HEK293T (cell line): Measurements from ENCODE around the gene GRK6.

Source experiments
- CTCF ChIA-PET: fragments of 350-600 bp; formaldehyde crosslinking; extraction: SDS; loops from one replicate; lab custom pipeline; 2021; ENCODE audit warnings: antibody characterized with exemption, inconsistent platforms; lab: Yijun Ruan, JAX
- POLR2A ChIA-PET: fragments of 350-600 bp; formaldehyde crosslinking; extraction: SDS; loops from one replicate; lab custom pipeline; 2020; ENCODE audit warnings: antibody characterized with exemption, inconsistent platforms; lab: Yijun Ruan, JAX
- DNase-seq: peaks from one replicate; pipeline ENCODE4 v3.0.0; 2012; ENCODE audit warnings: mixed read lengths; ENCODE audit errors: extremely low spot score
- ARNT ChIP-seq: fragments of 450-650 bp; IDR thresholded peaks from 2 replicates; pipeline ENCODE4 v1.6.1; 2017; ENCODE audit warnings: mild to moderate bottlenecking
- BHLHE40 ChIP-seq: fragments of 450-650 bp; IDR thresholded peaks from 2 replicates; pipeline ENCODE4 v1.6.1; 2016; ENCODE audit warnings: mild to moderate bottlenecking, moderate library complexity, borderline replicate concordance
- CTBP1 ChIP-seq: fragments of 450-650 bp; IDR thresholded peaks from 2 replicates; pipeline ENCODE4 v1.6.1; 2016; ENCODE audit warnings: borderline replicate concordance
- ELF4 ChIP-seq: fragments of 450-650 bp; IDR thresholded peaks from 2 replicates; pipeline ENCODE4 v1.6.1; 2017; ENCODE audit warnings: antibody characterized with exemption
- FOXA1 ChIP-seq: fragments of 450-650 bp; IDR thresholded peaks from 2 replicates; pipeline ENCODE4 v1.6.1; 2016; ENCODE audit warnings: mild to moderate bottlenecking
- FOXK2 ChIP-seq: fragments of 450-650 bp; IDR thresholded peaks from 2 replicates; pipeline ENCODE4 v1.6.1; 2016; ENCODE audit warnings: mild to moderate bottlenecking
- FOXM1 ChIP-seq: fragments of 450-650 bp; IDR thresholded peaks from 2 replicates; pipeline ENCODE4 v1.6.1; 2017; ENCODE audit warnings: mild to moderate bottlenecking, borderline replicate concordance
- HDGF ChIP-seq: fragments of 450-650 bp; IDR thresholded peaks from 2 replicates; pipeline ENCODE4 v1.6.1; 2017; ENCODE audit warnings: antibody characterized with exemption, borderline replicate concordance
- L3MBTL2 ChIP-seq: fragments of 450-650 bp; conservative IDR thresholded peaks from 2 replicates; pipeline ENCODE4 v1.6.1; 2016; ENCODE audit warnings: mild to moderate bottlenecking
- LEF1 ChIP-seq: fragments of 450-650 bp; IDR thresholded peaks from 2 replicates; pipeline ENCODE4 v1.6.1; 2017; ENCODE audit warnings: mild to moderate bottlenecking, borderline replicate concordance
- NFRKB ChIP-seq: fragments of 450-650 bp; IDR thresholded peaks from 2 replicates; pipeline ENCODE4 v1.6.1; 2016; ENCODE audit warnings: mild to moderate bottlenecking, moderate library complexity
- PKNOX1 ChIP-seq: fragments of 450-650 bp; IDR thresholded peaks from 2 replicates; pipeline ENCODE4 v1.6.1; 2016
- SP1 ChIP-seq: fragments of 450-650 bp; IDR thresholded peaks from 2 replicates; pipeline ENCODE4 v1.6.1; 2017
- SUZ12 ChIP-seq: fragments of 450-650 bp; IDR thresholded peaks from 2 replicates; pipeline ENCODE4 v1.6.1; 2016; ENCODE audit warnings: mild to moderate bottlenecking
- TARDBP ChIP-seq: fragments of 450-650 bp; IDR thresholded peaks from 2 replicates; pipeline ENCODE4 v1.6.1; 2016
- ZNF384 ChIP-seq: fragments of 450-650 bp; IDR thresholded peaks from 2 replicates; pipeline ENCODE4 v1.6.1; 2016

The GRK6 gene

GRCh38 chr5:177388521-177389052 lies 37.9 kb upstream of the GRK6 start:
- POLR2A ChIA-PET, result interaction anchor here (1.2 to 1.3 kb wide), 3 partner anchors 21 to 38 kb away, joined by 4 to 7 read pairs (median 5); partner anchors contain the start of genes GRK6 and LMAN2
- TF ChIP-seq L3MBTL2 (no peak), CTBP1 (no peak), BHLHE40 (no peak), SUZ12 (no peak)
- DNase-seq, result no peak
- CTCF ChIA-PET, result interaction anchor here (0.9 to 4.1 kb wide), 10 partner anchors 14 to 79 kb away, joined by 3 to 56 read pairs (median 5); partner anchors contain the start of gene GRK6

GRCh38 chr5:177389241-177390169 lies 37.0 kb upstream of the GRK6 start:
- TF ChIP-seq SP1, result no peak
- DNase-seq, result no peak
- CTCF ChIA-PET, result interaction anchor here (0.5 to 4.1 kb wide), 15 partner anchors 9 to 127 kb away, joined by 3 to 56 read pairs (median 5); partner anchors contain the start of gene GRK6
- POLR2A ChIA-PET, result interaction anchor here (0.7 to 1.5 kb wide), 7 partner anchors 13 to 66 kb away, joined by 3 to 12 read pairs (median 5); partner anchors contain the start of genes GRK6 and LMAN2

GRCh38 chr5:177390363-177391300 lies 35.8 kb upstream of the GRK6 start:
- ChIA-PET POLR2A (interaction anchor here (0.9 to 1.5 kb wide), 8 partner anchors 12 to 110 kb away, joined by 3 to 15 read pairs (median 6); partner anchors contain the start of gene MXD3), CTCF (interaction anchor here (0.6 to 4.1 kb wide), 21 partner anchors 9 to 125 kb away, joined by 3 to 56 read pairs (median 5); partner anchors contain the start of genes LMAN2 and PRR7)
- peak; percentile 96 for DNase-seq
- TF ChIP-seq HDGF, result no peak
- TF ChIP-seq ZNF384, result no peak
- no peak for TF ChIP-seq SUZ12
- TF ChIP-seq ELF4, result no peak
- peak; percentile 73 for TF ChIP-seq L3MBTL2
- no peak for TF ChIP-seq FOXM1
- no peak for TF ChIP-seq CTBP1
- 0 out of 2 replicates have a peak, but pooled peaks have one; percentile 35 for TF ChIP-seq LEF1
- TF ChIP-seq FOXK2, result no peak
- TF ChIP-seq SP1, result no peak
- TF ChIP-seq PKNOX1, result no peak
- no peak for TF ChIP-seq BHLHE40
- TF ChIP-seq NFRKB, result no peak
- TF ChIP-seq TARDBP, result no peak
- no peak for TF ChIP-seq FOXA1
- 0 out of 2 replicates have a peak, but pooled peaks have one; percentile 30 for TF ChIP-seq ARNT

GRCh38 chr5:177392765-177393164 lies 33.7 kb upstream of the GRK6 start:
- ChIA-PET POLR2A (interaction anchor here (1.1 kb wide), 1 partner anchor 10 kb away, joined by 3 read pairs; no protein-coding TSS in a partner anchor), CTCF (interaction anchor here (1.0 to 1.7 kb wide), 3 partner anchors 10 to 22 kb away, joined by 5 to 8 read pairs (median 5); no protein-coding TSS in a partner anchor)
- no peak for TF ChIP-seq ELF4
- no peak for TF ChIP-seq BHLHE40
- no peak for TF ChIP-seq LEF1
- TF ChIP-seq ZNF384, result no peak
- no peak for TF ChIP-seq SP1
- no peak for TF ChIP-seq FOXA1
- TF ChIP-seq PKNOX1, result no peak
- no peak for TF ChIP-seq NFRKB
- no peak for TF ChIP-seq FOXM1
- TF ChIP-seq SUZ12, result no peak
- TF ChIP-seq TARDBP, result no peak
- TF ChIP-seq ARNT, result no peak
- TF ChIP-seq L3MBTL2, result no peak
- no peak for TF ChIP-seq FOXK2
- no peak for TF ChIP-seq HDGF
- TF ChIP-seq CTBP1, result no peak
- no peak for DNase-seq

DNA sequence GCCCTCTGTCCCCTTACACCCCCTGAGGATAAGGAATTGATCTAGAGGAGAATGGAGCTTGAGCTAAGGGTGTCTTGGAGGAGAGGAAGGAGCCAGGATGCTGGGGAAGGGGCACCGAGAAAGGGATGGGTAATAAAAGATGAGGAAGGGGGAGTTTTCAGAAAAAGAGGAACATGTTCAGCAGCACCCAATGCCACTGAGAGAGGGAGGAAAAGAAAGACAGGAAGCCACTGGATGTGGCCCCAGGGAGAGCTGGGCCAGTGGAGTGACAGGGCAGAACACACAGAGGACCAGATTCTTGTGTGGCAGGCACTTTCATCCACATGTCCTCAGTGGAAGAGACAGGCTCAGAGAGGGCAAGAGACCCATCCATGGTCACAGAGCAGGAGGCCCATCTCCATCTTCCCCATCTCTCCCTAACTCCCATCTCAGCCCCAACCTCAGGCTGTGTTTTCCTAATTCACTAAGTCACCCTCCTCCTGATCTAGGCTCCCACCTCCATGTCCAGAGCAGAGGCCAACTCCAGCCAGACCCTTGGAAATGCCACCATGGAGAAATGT lies 33.2 kb upstream of the GRK6 start:
- DNase-seq, result no peak
- POLR2A ChIA-PET, result interaction anchor here (1.1 kb wide), 1 partner anchor 9 kb away, joined by 3 read pairs; no protein-coding TSS in a partner anchor
- TF ChIP-seq ELF4 (no peak), FOXM1 (no peak), SP1 (no peak), NFRKB (no peak), SUZ12 (no peak), ARNT (no peak), FOXK2 (no peak), PKNOX1 (no peak)
- CTCF ChIA-PET, result interaction anchor here (0.8 to 1.7 kb wide), 4 partner anchors 9 to 62 kb away, joined by 3 to 8 read pairs (median 5); no protein-coding TSS in a partner anchor
